ENCODE measurements around the gene TLK2. TPM values are rescaled to one million over a fixed set of nuclear protein-coding genes. Genes with fewer than 3 reads are reported as not detected.
"Not testable (repeated sequence)": the region's sequence is repeated elsewhere in the genome, so short reads cannot be mapped to it uniquely, and the experiment has no call there.

TLK2 gene
- total RNA-seq, 1 experiment from 2014 or later, result 65.9 TPM

- H3K9me3 ChIP-seq (replicated peaks); DNase-seq (ENCODE audit: low read depth in 1 of 2, low spot score in 2 of 2); H3K4me3 ChIP-seq; H3K4me1 ChIP-seq (replicated peaks); H3K27me3 ChIP-seq (replicated peaks); H3K27ac ChIP-seq: not testable (repeated sequence)
- peaks cover 76% of the 10 kb centered on the region for H3K36me3 ChIP-seq
These were observed 133.7 kb downstream of the TLK2 start for GRCh38 chr17:62612289-62612688.

- not testable (repeated sequence) for H3K4me1 ChIP-seq (replicated peaks); H3K4me3 ChIP-seq; H3K27me3 ChIP-seq (replicated peaks); H3K9me3 ChIP-seq (replicated peaks); DNase-seq (ENCODE audit: low read depth in 1 of 2, low spot score in 2 of 2); H3K27ac ChIP-seq
- peaks cover 68% of the 10 kb centered on the region for H3K36me3 ChIP-seq
These were observed 134.5 kb downstream of the TLK2 start for GRCh38 chr17:62613095-62613494.

GRCh38 chr17:62614142-62614541 is 135.5 kb downstream of the TLK2 start:
- H3K27me3 ChIP-seq (replicated peaks), result no peaks in the 10 kb centered on the region
- DNase-seq (ENCODE audit: low read depth in 1 of 2, low spot score in 2 of 2), result no peak
- peaks cover 5% of the 10 kb centered on the region; the same call in 1 of the 2 replicates for H3K4me1 ChIP-seq (replicated peaks)
- peaks cover 57% of the 10 kb centered on the region for H3K36me3 ChIP-seq
- no peak overlapping the region for H3K27ac ChIP-seq
- H3K9me3 ChIP-seq (replicated peaks), result no peaks in the 10 kb centered on the region
- H3K4me3 ChIP-seq, result no peak overlapping the region

GRCh38 chr17:62615503-62615902 is 136.9 kb downstream of the TLK2 start:
- Histone ChIP-seq H3K27ac (no peak overlapping the region), H3K27me3 (replicated peaks) (no peaks in the 10 kb centered on the region), H3K4me3 (no peak overlapping the region), H3K9me3 (replicated peaks) (no peaks in the 10 kb centered on the region), H3K36me3 (peaks cover 44% of the 10 kb centered on the region), H3K4me1 (replicated peaks) (no peaks in the 10 kb centered on the region)
- no peak for DNase-seq (ENCODE audit: low read depth in 1 of 2, low spot score in 2 of 2)

GRCh38 chr17:62616993-62617893 is 138.6 kb downstream of the TLK2 start:
- H3K9me3 ChIP-seq (replicated peaks), result no peaks in the 10 kb centered on the region
- H3K4me1 ChIP-seq (replicated peaks), result no peaks in the 10 kb centered on the region
- H3K36me3 ChIP-seq, result peaks cover 26% of the 10 kb centered on the region
- H3K27me3 ChIP-seq (replicated peaks), result no peaks in the 10 kb centered on the region
- no peak overlapping the region for H3K27ac ChIP-seq
- DNase-seq (ENCODE audit: low read depth in 1 of 2, low spot score in 2 of 2), result no peak
- H3K4me3 ChIP-seq, result no peak overlapping the region

- no peak overlapping the region for H3K27ac ChIP-seq
- no peak for DNase-seq (ENCODE audit: low read depth in 1 of 2, low spot score in 2 of 2)
- H3K36me3 ChIP-seq, result peaks cover 27% of the 10 kb centered on the region
- no peaks in the 10 kb centered on the region for H3K9me3 ChIP-seq (replicated peaks)
- H3K4me1 ChIP-seq (replicated peaks), result no peaks in the 10 kb centered on the region
- no peak overlapping the region for H3K4me3 ChIP-seq
- H3K27me3 ChIP-seq (replicated peaks), result no peaks in the 10 kb centered on the region
These were observed 139.4 kb downstream of the TLK2 start for GRCh38 chr17:62617894-62618472.

GRCh38 chr17:62618647-62619416 is 140.2 kb downstream of the TLK2 start:
- H3K27ac ChIP-seq, result no peak overlapping the region
- no peak for DNase-seq (ENCODE audit: low read depth in 1 of 2, low spot score in 2 of 2)
- peaks cover 22% of the 10 kb centered on the region for H3K36me3 ChIP-seq
- no peaks in the 10 kb centered on the region for H3K9me3 ChIP-seq (replicated peaks)
- H3K27me3 ChIP-seq (replicated peaks), result no peaks in the 10 kb centered on the region
- no peaks in the 10 kb centered on the region for H3K4me1 ChIP-seq (replicated peaks)
- H3K4me3 ChIP-seq, result no peak overlapping the region

GRCh38 chr17:62619417-62620155 is 141.0 kb downstream of the TLK2 start:
- no peak overlapping the region for H3K27ac ChIP-seq
- H3K9me3 ChIP-seq (replicated peaks), result no peaks in the 10 kb centered on the region
- H3K4me3 ChIP-seq, result no peak overlapping the region
- peaks cover 18% of the 10 kb centered on the region for H3K36me3 ChIP-seq
- H3K27me3 ChIP-seq (replicated peaks), result no peaks in the 10 kb centered on the region
- DNase-seq (ENCODE audit: low read depth in 1 of 2, low spot score in 2 of 2), result no peak
- no peaks in the 10 kb centered on the region for H3K4me1 ChIP-seq (replicated peaks)

- Histone ChIP-seq H3K27ac (no peak overlapping the region), H3K4me3 (no peak overlapping the region), H3K27me3 (replicated peaks) (no peaks in the 10 kb centered on the region), H3K9me3 (replicated peaks) (no peaks in the 10 kb centered on the region), H3K4me1 (replicated peaks) (no peaks in the 10 kb centered on the region), H3K36me3 (peaks cover 5% of the 10 kb centered on the region)
- DNase-seq (ENCODE audit: low read depth in 1 of 2, low spot score in 2 of 2), result no peak
These were observed 142.6 kb downstream of the TLK2 start for GRCh38 chr17:62621223-62621622.

GRCh38 chr17:62625184-62625869 is 146.7 kb downstream of the TLK2 start:
- Histone ChIP-seq H3K27me3 (replicated peaks) (no peaks in the 10 kb centered on the region), H3K27ac (no peak overlapping the region), H3K9me3 (replicated peaks) (no peaks in the 10 kb centered on the region), H3K4me3 (no peak overlapping the region), H3K4me1 (replicated peaks) (peaks cover 30% of the 10 kb centered on the region), H3K36me3 (peaks cover 15% of the 10 kb centered on the region)
- no peak for DNase-seq (ENCODE audit: low read depth in 1 of 2, low spot score in 2 of 2)

- DNase-seq (ENCODE audit: low read depth in 1 of 2, low spot score in 2 of 2), result no peak
- Histone ChIP-seq H3K27me3 (replicated peaks) (no peaks in the 10 kb centered on the region), H3K9me3 (replicated peaks) (no peaks in the 10 kb centered on the region), H3K4me3 (no peak overlapping the region), H3K4me1 (replicated peaks) (peaks cover 35% of the 10 kb centered on the region), H3K36me3 (peaks cover 15% of the 10 kb centered on the region), H3K27ac (no peak overlapping the region)
These were observed 147.2 kb downstream of the TLK2 start for GRCh38 chr17:62625870-62626200.

- Histone ChIP-seq H3K27ac (peak overlapping the region; percentile 67), H3K9me3 (replicated peaks) (no peaks in the 10 kb centered on the region), H3K4me3 (peak overlapping the region; percentile 90), H3K36me3 (peaks cover 23% of the 10 kb centered on the region), H3K27me3 (replicated peaks) (no peaks in the 10 kb centered on the region), H3K4me1 (replicated peaks) (peaks cover 36% of the 10 kb centered on the region)
- DNase-seq (ENCODE audit: low read depth in 1 of 2, low spot score in 2 of 2), result peak; percentile 69 to 79
These were observed 148.1 kb downstream of the TLK2 start for GRCh38 chr17:62626719-62627218.
